Measurements from ENCODE around the gene C1QTNF3.
"Not testable (repeated sequence)": the region's sequence is repeated elsewhere in the genome, so short reads cannot be mapped to it uniquely, and the experiment has no call there.

C1QTNF3 gene

GRCh38 chr5:34043099-34043876, at the start of gene C1QTNF3:
Gene C1QTNF3, minus strand, starts transcription at chr5:34043213. Its CDS starts 88 bp downstream, at chr5:34043125.
- no peak for DNase-seq

- not testable (repeated sequence) for DNase-seq
Observed at GRCh38 chr5:34091039-34091438, 48.0 kb upstream of the C1QTNF3 start.

GRCh38 chr5:34089802-34090201, 46.8 kb upstream of the C1QTNF3 start:
- DNase-seq: not testable (repeated sequence)

GRCh38 chr5:34087728-34088127, 44.7 kb upstream of the C1QTNF3 start:
- DNase-seq: not testable (repeated sequence)

- DNase-seq: not testable (repeated sequence)
Observed at GRCh38 chr5:34083898-34084297, 40.9 kb upstream of the C1QTNF3 start.

GRCh38 chr5:34079505-34079904, 36.5 kb upstream of the C1QTNF3 start:
- not testable (repeated sequence) for DNase-seq

GRCh38 chr5:34077636-34078035, 34.6 kb upstream of the C1QTNF3 start:
- DNase-seq: not testable (repeated sequence)

GRCh38 chr5:34076719-34077364, 33.8 kb upstream of the C1QTNF3 start:
- not testable (repeated sequence) for DNase-seq

- DNase-seq: not testable (repeated sequence)
Observed at GRCh38 chr5:34074472-34074871, 31.5 kb upstream of the C1QTNF3 start.

- not testable (repeated sequence) for DNase-seq
Observed at GRCh38 chr5:34074071-34074470, 31.1 kb upstream of the C1QTNF3 start.

- DNase-seq: not testable (repeated sequence)
Observed at GRCh38 chr5:34070626-34071025, 27.6 kb upstream of the C1QTNF3 start.

- no peak for DNase-seq
Observed at GRCh38 chr5:34064656-34065055, 21.6 kb upstream of the C1QTNF3 start.

- no peak for DNase-seq
Observed at GRCh38 chr5:34062419-34062818, 19.4 kb upstream of the C1QTNF3 start.

- DNase-seq: no peak
Observed at GRCh38 chr5:34061993-34062392, 19.0 kb upstream of the C1QTNF3 start.

GRCh38 chr5:34059977-34060376, 17.0 kb upstream of the C1QTNF3 start:
- no peak for DNase-seq

- DNase-seq: no peak
Observed at GRCh38 chr5:34058532-34058931, 15.5 kb upstream of the C1QTNF3 start.

GRCh38 chr5:34057569-34057968, 14.6 kb upstream of the C1QTNF3 start:
- DNase-seq: no peak

GRCh38 chr5:34057118-34057517, 14.1 kb upstream of the C1QTNF3 start:
- no peak for DNase-seq

GRCh38 chr5:34055667-34056066, 12.7 kb upstream of the C1QTNF3 start:
- no peak for DNase-seq

GRCh38 chr5:34054400-34054729, 11.4 kb upstream of the C1QTNF3 start:
- DNase-seq: no peak

- no peak for DNase-seq
Observed at GRCh38 chr5:34053571-34054399, 10.8 kb upstream of the C1QTNF3 start.

GRCh38 chr5:34053133-34053532, 10.1 kb upstream of the C1QTNF3 start:
- DNase-seq: no peak

GRCh38 chr5:34051374-34051980, 8.5 kb upstream of the C1QTNF3 start:
- no peak for DNase-seq

All from activated CD4-positive, alpha-beta T cell treated with anti-CD3 and anti-CD28 coated beads, Interleukin-2, amount 50 U/mL, for 1 hour (primary cell).